ENCODE measurements around the gene DCC. TPM values are rescaled to one million over a fixed set of nuclear protein-coding genes. Genes with fewer than 3 reads are reported as not detected.

The DCC gene
- total and polyA plus RNA-seq, 9 of the 15 experiments (the other 6 are each of a cell fraction or from before 2014, with no cell fraction given), result not detected

- TF ChIP-seq, protein P1, sequence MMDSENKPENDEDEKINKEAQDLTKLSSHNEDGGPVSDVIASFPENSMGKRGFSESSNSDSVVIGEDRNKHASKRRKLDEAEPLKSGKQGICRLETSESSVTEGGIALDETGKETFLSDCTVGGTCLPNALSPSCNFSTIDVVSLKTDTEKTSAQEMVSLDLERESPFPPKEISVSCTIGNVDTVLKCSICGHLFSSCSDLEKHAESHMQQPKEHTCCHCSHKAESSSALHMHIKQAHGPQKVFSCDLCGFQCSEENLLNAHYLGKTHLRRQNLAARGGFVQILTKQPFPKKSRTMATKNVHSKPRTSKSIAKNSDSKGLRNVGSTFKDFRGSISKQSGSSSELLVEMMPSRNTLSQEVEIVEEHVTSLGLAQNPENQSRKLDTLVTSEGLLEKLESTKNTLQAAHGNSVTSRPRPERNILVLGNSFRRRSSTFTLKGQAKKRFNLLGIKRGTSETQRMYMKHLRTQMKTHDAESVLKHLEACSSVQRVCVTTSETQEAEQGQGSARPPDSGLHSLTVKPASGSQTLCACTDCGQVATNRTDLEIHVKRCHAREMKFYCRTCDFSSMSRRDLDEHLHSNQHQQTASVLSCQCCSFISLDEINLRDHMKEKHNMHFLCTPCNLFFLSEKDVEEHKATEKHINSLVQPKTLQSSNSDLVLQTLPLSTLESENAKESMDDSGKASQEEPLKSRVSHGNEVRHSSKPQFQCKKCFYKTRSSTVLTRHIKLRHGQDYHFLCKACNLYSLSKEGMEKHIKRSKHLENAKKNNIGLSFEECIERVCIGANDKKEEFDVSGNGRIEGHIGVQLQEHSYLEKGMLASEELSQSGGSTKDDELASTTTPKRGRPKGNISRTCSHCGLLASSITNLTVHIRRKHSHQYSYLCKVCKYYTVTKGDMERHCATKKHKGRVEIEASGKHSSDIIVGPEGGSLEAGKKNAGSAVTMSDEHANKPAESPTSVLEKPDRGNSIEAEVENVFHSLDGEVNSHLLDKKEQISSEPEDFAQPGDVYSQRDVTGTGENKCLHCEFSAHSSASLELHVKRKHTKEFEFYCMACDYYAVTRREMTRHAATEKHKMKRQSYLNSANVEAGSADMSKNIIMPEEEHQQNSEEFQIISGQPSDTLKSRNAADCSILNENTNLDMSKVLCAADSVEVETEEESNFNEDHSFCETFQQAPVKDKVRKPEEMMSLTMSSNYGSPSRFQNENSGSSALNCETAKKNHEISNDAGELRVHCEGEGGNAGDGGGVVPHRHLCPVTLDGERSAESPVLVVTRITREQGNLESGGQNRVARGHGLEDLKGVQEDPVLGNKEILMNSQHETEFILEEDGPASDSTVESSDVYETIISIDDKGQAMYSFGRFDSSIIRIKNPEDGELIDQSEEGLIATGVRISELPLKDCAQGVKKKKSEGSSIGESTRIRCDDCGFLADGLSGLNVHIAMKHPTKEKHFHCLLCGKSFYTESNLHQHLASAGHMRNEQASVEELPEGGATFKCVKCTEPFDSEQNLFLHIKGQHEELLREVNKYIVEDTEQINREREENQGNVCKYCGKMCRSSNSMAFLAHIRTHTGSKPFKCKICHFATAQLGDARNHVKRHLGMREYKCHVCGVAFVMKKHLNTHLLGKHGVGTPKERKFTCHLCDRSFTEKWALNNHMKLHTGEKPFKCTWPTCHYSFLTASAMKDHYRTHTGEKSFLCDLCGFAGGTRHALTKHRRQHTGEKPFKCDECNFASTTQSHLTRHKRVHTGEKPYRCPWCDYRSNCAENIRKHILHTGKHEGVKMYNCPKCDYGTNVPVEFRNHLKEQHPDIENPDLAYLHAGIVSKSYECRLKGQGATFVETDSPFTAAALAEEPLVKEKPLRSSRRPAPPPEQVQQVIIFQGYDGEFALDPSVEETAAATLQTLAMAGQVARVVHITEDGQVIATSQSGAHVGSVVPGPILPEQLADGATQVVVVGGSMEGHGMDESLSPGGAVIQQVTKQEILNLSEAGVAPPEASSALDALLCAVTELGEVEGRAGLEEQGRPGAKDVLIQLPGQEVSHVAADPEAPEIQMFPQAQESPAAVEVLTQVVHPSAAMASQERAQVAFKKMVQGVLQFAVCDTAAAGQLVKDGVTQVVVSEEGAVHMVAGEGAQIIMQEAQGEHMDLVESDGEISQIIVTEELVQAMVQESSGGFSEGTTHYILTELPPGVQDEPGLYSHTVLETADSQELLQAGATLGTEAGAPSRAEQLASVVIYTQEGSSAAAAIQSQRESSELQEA (IDR thresholded peaks at IDR 0.05; ENCODE audit: low read depth), result no peak
- no peak for TF ChIP-seq KLF13 (tag; IDR thresholded peaks at IDR 0.05; ENCODE audit: borderline replicate concordance, low read depth)
- TF ChIP-seq MCM5 (IDR thresholded peaks at IDR 0.05; ENCODE audit: low read depth), result no peak
- no peak for TF ChIP-seq NUFIP1 (IDR thresholded peaks at IDR 0.05; ENCODE audit: partially characterized antibody)
- TF ChIP-seq ZNF197 (CRISPR knock-in tag; IDR thresholded peaks at IDR 0.05; ENCODE audit: low read depth), result no peak
- no peak for TF ChIP-seq MTA1 (IDR thresholded peaks at IDR 0.05; ENCODE audit: borderline replicate concordance)
- TF ChIP-seq JUNB (CRISPR knock-in tag; conservative IDR thresholded peaks at IDR 0.05), result no peak
Observed at GRCh38 chr18:53472546-53472945, 1132.5 kb downstream of the DCC start (continued).

Measured in K562 (cell line).